Upper lobe of left lung (tissue), 4 donors: ENCODE data around the gene HPSE2.
"Not testable (repeated sequence)": the region's sequence is repeated elsewhere in the genome, so short reads cannot be mapped to it uniquely, and the experiment has no call there.

Experiments used
- POLR2A ChIP-seq, 4 donors: fragments of 450-650 bp; IDR thresholded peaks; one replicate each; pipeline ENCODE4 v1.5.1; 2016 to 2017; ENCODE audit warnings: antibody characterized with exemption in 4 of 4, mild to moderate bottlenecking in 2 of 4
- POLR2AphosphoS5 ChIP-seq, 2 donors: sonication (generic); formaldehyde crosslinking; IDR thresholded peaks; one replicate each; pipeline ENCODE4 v1.5.1; 2017; ENCODE audit warnings: antibody characterized with exemption in 2 of 2
- TF ChIP-seq, protein P1 (sequence below), 6 experiments: fragments of 450-650 bp in 4 of 6; fragments of 200-600 bp in 2 of 6; sonication (generic) in 2 of 6; IDR thresholded peaks; one replicate each; pipeline ENCODE4 v1.5.1; 2016 to 2019; ENCODE audit warnings: antibody characterized with exemption in 6 of 6

DNA sequence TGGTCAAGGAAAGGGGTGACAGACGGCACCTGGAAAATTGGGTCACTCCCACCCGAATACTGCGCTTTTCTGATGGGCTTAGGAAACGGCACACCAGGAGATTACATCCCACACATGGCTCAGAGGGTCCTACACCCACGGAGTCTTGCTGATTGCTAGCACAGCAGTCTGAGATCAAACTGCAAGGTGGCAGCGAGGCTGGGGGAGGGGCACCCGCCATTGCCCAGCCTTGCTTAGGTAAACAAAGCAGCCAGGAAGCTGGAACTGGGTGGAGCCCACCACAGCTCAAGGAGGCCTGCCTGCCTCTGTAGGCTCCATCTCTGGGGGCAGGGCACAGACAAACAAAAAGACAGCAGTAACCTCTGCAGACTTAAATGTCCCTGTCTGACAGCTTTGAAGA is 694.1 kb downstream of the HPSE2 start:
- TF ChIP-seq, protein P1, sequence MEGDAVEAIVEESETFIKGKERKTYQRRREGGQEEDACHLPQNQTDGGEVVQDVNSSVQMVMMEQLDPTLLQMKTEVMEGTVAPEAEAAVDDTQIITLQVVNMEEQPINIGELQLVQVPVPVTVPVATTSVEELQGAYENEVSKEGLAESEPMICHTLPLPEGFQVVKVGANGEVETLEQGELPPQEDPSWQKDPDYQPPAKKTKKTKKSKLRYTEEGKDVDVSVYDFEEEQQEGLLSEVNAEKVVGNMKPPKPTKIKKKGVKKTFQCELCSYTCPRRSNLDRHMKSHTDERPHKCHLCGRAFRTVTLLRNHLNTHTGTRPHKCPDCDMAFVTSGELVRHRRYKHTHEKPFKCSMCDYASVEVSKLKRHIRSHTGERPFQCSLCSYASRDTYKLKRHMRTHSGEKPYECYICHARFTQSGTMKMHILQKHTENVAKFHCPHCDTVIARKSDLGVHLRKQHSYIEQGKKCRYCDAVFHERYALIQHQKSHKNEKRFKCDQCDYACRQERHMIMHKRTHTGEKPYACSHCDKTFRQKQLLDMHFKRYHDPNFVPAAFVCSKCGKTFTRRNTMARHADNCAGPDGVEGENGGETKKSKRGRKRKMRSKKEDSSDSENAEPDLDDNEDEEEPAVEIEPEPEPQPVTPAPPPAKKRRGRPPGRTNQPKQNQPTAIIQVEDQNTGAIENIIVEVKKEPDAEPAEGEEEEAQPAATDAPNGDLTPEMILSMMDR (IDR thresholded peaks at IDR 0.05): not testable (repeated sequence)
- not testable (repeated sequence) for TF ChIP-seq POLR2AphosphoS5, POLR2A (IDR thresholded peaks at IDR 0.05)
